ENCODE results near the gene GALNT7.

GRCh38 chr4:173265751-173266150 lies 97.1 kb downstream of the GALNT7 start:
- TF ChIP-seq POLR2AphosphoS5 (IDR thresholded peaks at IDR 0.05; ENCODE audit: low read depth, low read length) (no peak), CTCF (IDR thresholded peaks at IDR 0.05) (no peak), ELF1 (IDR thresholded peaks at IDR 0.05) (no peak), EP300 (IDR thresholded peaks at IDR 0.05; ENCODE audit: borderline replicate concordance in 1 of 2, low read depth in 1 of 2, low read length in 1 of 2) (no peak), MAX (IDR thresholded peaks at IDR 0.05; ENCODE audit: low read depth) (no peak), REST (IDR thresholded peaks at IDR 0.05; ENCODE audit: low read depth, low read length) (no peak)
